SU-DHL-6 (cell line): ENCODE results near the gene LPCAT2.

Experiments
- EZH2phosphoT487 ChIP-seq: fragments of 200-600 bp; sonication (generic), shearing (Covaris generic); conservative IDR thresholded peaks from 2 replicates; pipeline ENCODE4 v1.6.1; 2018; ENCODE audit warnings: mild to moderate bottlenecking, antibody characterized with exemption, low read length, moderate library complexity, mixed read lengths
- TF ChIP-seq, protein P1 (sequence below): fragments of 200-600 bp; sonication (generic); IDR thresholded peaks from one replicate; pipeline ENCODE4 v1.5.1; 2017; ENCODE audit warnings: antibody characterized with exemption, mild to moderate bottlenecking, low read length, moderate library complexity; ENCODE audit not compliant: insufficient read depth, poor library complexity, severe bottlenecking

DNA sequence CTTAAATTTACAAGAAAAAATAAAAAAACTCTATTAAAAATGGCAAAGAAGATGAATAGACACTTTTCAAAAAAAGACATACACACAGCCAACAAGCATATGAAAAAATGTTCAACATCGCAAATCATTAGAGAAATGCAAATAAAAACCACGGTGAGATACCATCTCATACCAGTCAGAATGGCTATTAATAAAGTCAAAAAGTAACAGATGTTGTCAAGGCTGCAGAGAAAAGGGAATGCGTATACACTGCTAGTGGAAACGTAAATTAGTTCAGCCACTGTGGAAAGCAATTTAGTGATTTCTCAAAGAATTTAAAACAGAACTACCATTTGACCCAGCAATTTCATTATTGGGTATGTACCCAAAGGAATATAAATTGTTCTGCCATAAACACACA, 89.1 kb downstream of the LPCAT2 start:
- TF ChIP-seq, protein P1, sequence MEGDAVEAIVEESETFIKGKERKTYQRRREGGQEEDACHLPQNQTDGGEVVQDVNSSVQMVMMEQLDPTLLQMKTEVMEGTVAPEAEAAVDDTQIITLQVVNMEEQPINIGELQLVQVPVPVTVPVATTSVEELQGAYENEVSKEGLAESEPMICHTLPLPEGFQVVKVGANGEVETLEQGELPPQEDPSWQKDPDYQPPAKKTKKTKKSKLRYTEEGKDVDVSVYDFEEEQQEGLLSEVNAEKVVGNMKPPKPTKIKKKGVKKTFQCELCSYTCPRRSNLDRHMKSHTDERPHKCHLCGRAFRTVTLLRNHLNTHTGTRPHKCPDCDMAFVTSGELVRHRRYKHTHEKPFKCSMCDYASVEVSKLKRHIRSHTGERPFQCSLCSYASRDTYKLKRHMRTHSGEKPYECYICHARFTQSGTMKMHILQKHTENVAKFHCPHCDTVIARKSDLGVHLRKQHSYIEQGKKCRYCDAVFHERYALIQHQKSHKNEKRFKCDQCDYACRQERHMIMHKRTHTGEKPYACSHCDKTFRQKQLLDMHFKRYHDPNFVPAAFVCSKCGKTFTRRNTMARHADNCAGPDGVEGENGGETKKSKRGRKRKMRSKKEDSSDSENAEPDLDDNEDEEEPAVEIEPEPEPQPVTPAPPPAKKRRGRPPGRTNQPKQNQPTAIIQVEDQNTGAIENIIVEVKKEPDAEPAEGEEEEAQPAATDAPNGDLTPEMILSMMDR, result no peak
- no peak for TF ChIP-seq EZH2phosphoT487
